GM12801 (cell line): Measurements from ENCODE around the gene PRCC.

ENCODE experiments used
- CTCF ChIP-seq: IDR thresholded peaks from one replicate; pipeline ENCODE4 v1.5.1; 2011; ENCODE audit warnings: control low read depth; ENCODE audit not compliant: insufficient read length; ENCODE audit errors: extremely low read depth

PRCC gene

DNA sequence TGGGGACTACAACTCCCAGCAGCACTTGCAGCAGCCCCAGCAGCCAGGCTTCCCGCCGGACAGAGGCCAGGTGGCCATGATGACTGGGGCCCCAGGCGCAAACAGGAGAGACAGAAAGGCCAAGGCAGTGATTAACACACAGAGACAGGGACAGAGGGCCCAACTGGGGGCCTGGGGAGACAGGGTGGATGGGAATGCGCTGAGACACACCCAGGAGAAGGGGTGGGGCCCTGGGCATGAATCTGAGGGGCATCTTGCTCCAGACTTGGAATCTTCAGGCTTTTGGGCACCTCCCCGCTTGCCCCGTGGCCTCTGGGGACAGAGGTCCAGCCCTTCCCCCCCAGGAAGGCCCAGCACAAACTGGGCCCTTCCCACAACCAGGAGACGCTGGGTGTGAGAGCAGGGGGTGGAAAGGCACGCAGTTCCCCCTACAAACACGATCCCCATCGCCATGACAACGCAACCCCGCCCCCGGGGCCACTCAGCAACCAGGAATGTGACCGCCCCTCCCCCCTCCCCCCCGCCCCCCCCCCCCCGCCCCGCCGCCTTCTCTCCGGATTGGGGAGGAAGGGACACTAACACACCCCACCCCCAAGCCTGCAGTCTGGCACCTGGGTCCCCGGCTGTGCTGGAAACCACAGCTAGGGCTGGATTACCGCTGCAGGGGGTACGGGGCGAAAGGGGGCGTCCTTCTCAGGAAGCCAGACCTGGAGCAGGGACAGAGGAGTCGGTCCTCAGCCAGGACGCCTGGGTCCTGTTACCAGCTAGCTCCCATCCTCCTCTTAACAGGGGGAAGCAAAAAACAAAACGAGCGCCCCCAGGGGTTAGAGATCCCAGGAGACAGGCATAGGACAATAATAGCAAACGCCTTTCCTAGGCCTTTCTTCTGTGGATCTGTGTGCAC, 20.4 kb upstream of the PRCC start:
- no peak for TF ChIP-seq CTCF

- no peak for TF ChIP-seq CTCF
Observed at GRCh38 chr1:156747742-156748669, 19.3 kb upstream of the PRCC start.

DNA sequence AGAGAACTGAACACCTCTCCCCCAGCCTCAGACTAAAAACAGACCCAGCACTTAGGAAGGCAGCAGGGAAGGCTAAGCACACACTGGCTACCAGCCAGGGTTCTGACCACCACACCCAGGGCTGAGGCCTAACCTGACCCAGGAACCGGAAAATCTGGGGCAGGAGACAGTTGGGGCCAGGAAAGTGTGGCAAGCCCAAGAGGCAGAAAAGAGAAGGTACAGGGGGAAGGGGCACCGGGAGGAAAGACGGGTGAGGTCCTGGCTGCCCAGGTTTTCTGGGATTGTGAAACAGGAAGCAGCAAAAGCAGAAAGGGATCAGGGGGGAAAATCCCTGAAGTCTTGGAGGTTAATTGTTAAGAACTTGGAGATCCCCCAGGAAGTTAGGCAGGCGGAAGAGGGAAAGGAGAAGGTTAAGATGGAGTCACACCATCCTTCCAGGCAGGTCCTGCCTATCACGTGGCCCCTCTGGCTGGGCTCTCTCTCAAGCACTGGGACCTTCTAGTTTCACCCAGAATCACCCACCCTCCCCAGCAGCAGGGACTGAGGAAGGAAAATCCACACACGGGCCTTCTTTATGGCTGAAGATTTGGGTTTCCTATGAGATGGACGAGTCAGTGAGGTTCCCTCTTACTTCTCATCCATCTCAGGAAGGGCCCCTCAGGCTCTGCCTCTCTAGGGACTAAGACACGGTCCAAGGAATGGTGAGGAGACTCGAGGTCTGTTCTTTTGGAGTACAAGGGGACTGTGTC, 18.5 kb upstream of the PRCC start:
- no peak for TF ChIP-seq CTCF

- TF ChIP-seq CTCF = no peak
Observed at GRCh38 chr1:156749419-156750118, 17.8 kb upstream of the PRCC start.

DNA sequence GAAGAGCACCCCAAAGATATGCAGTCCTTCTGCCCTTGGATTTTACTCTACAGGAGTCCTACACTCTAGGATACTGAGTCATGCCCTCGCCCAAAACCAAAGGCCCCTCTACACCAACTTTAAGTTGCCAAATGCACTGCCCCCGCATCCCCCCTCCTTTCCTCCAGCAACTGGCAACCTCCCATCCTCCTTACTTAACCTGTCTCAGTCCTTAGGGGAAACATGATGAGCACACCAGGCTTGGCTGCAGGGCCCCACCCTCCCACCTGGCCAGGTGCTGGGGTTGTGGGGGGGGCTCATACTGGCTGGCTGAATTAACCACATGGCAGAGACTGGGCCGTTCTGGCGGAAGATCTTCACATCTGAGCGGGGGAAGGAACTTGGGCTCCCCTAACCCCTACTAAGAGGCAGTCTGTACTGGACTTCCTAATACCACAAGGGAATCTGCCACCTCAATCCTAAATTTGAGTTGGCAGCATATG, 17.1 kb upstream of the PRCC start:
- no peak for TF ChIP-seq CTCF

GRCh38 chr1:156750711-156751450, 16.5 kb upstream of the PRCC start:
- TF ChIP-seq CTCF = no peak
